Measurements from ENCODE around the gene SEC14L2. TPM values are rescaled to one million over a fixed set of nuclear protein-coding genes. Genes with fewer than 3 reads are reported as not detected.

Gene SEC14L2
- polyA plus RNA-seq: 10 to 100 TPM; 19.7 to 57.0 (median 36.8) TPM
- long read RNA-seq, donor 1, full-length matches to known transcripts: 5 of 5 reads
- long read RNA-seq, donor 1, partial matches to known transcripts: 0 of 5 reads
- long read RNA-seq, donor 1, other reads (novel, unspliced or antisense): 0 of 5 reads
- long read RNA-seq, donor 2, full-length matches to known transcripts: 3 of 3 reads
- long read RNA-seq, donor 2, partial matches to known transcripts: 0 of 3 reads
- long read RNA-seq, donor 2, other reads (novel, unspliced or antisense): 0 of 3 reads
- long read RNA-seq, donor 3: 0 reads
- long read RNA-seq, donor 4: 0 reads
- long read RNA-seq, donor 5: 0 reads
- long read RNA-seq, donor 6, full-length matches to known transcripts: 4 of 4 reads
- long read RNA-seq, donor 6, partial matches to known transcripts: 0 of 4 reads
- long read RNA-seq, donor 6, other reads (novel, unspliced or antisense): 0 of 4 reads
- long read RNA-seq, donor 7: 0 reads
- long read RNA-seq, donor 8, full-length matches to known transcripts: 1 of 1 reads
- long read RNA-seq, donor 8, partial matches to known transcripts: 0 of 1 reads
- long read RNA-seq, donor 8, other reads (novel, unspliced or antisense): 0 of 1 reads
- long read RNA-seq, donor 9: 0 reads
- long read RNA-seq, donor 10, full-length matches to known transcripts: 2 of 2 reads
- long read RNA-seq, donor 10, partial matches to known transcripts: 0 of 2 reads
- long read RNA-seq, donor 10, other reads (novel, unspliced or antisense): 0 of 2 reads

DNA sequence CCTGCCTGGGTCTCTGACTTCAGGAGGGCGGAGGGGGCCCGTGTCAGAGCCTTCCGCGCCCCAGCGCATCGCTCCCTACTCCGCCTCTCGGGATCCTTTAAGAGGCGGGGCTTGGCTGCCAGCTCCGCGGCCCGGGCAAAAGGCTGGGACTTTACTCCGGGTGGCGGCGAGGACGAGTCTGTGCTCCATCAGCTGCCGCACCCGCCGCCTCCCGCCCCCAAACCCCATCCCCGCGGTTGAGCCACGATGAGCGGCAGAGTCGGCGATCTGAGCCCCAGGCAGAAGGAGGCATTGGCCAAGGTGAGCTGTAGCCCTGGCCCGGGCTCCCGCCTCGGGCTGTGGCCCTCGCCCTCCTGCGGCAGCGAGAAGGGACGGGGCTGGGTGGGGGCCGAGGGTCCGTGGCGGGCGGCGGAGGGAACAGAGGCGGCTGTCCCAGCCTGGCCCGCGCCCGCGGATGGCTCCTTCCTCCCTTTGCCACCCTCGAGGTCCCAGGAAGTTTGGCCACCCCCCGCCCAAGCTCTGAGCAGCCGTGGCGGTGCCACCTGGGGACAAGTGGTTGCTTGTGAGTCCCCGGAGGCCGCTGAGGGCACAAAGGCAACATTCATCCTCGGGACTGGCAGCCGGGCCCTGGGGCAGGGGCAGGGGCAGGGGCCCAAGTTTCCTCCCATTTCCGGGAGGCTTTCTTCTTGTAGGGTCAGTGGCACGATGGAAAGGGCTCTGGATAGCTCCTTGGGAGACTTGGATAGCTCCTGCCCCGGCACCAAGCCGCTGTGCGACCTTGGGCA lies at the start of gene SEC14L2:
Gene SEC14L2, plus strand, starts transcription at position 148 of the 785 bp plus-strand sequence. Its CDS starts 99 bp downstream, at position 247.
- peaks cover 0 to 5% (median 0%) of the 10 kb centered on the region in 3 donors for H3K27me3 ChIP-seq (ENCODE audit: control insufficient read depth in 3 of 3, insufficient read depth in 3 of 3, low read length in 3 of 3)
- no peak for FAIRE-seq
- H3K4me3 ChIP-seq (ENCODE audit: low read depth in 1 of 3, low read length in 3 of 3): peak within 1 kb of the TSS; percentile 51 to 92 (median 80)
- WGBS, 3 donors: 0 to 1% (median 1%) methylated on average over 37 to 56 of the region's 56 CpGs
- DNase-seq: peak; percentile 82 to 89
- H3K27ac ChIP-seq (ENCODE audit: low read depth in 1 of 3, low read length in 2 of 3): peak within 1 kb of the TSS in 2 of 3 donors; percentile 29 to 73
- no peaks in the 10 kb centered on the region for H3K9me3 ChIP-seq (ENCODE audit: control insufficient read depth in 2 of 2, insufficient read depth in 1 of 2, low read depth in 1 of 2, low read length in 1 of 2)
- H3K4me1 ChIP-seq (ENCODE audit: control insufficient read depth in 3 of 3, insufficient read depth in 2 of 3, low read depth in 1 of 3, low read length in 2 of 3): peaks cover 2 to 31% (median 4%) of the 10 kb centered on the region in 3 donors
- peaks cover 0 to 21% (median 8%) of the 10 kb centered on the region in 3 donors for H3K36me3 ChIP-seq (ENCODE audit: control insufficient read depth in 3 of 3, insufficient read depth in 2 of 3, low read depth in 1 of 3, low read length in 3 of 3)

DNA sequence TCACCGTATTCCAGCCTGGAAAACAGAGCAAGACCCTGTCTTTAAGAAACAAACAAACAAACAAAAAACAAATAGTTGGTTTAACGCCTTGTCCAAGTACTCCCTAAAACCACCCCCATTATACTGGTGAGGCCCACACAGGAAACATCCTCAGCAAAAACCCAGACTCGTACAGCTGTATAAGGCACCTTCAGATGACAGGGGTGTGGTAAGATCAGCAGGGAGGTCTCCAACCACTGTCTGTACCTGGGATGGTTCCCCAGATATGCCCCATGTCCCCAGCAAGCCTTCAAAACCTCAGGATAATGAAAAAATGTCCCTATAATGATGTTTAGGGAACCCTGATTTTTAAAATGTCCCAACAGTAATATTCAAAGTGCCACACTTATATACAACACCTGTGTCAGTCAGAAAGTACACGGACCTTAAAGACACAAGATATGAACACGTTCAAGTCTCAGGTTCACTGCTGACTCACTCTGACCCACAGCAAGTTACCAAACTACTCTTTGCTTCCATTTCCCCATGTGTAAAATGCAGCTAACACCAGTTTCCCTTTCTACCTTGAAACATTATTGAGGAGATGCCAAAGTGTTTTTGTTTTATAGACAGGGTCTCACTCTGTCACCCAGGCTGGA lies 49.4 kb upstream of the SEC14L2 start:
- Histone ChIP-seq H3K36me3 (ENCODE audit: control insufficient read depth in 3 of 3, insufficient read depth in 2 of 3, low read depth in 1 of 3, low read length in 3 of 3) (peaks cover 37 to 79% (median 43%) of the 10 kb centered on the region in 3 donors), H3K27ac (ENCODE audit: low read depth in 1 of 3, low read length in 2 of 3) (no peak overlapping the region), H3K4me1 (ENCODE audit: control insufficient read depth in 3 of 3, insufficient read depth in 2 of 3, low read depth in 1 of 3, low read length in 2 of 3) (no peaks in the 10 kb centered on the region), H3K9me3 (ENCODE audit: control insufficient read depth in 2 of 2, insufficient read depth in 1 of 2, low read depth in 1 of 2, low read length in 1 of 2) (no peaks in the 10 kb centered on the region), H3K27me3 (ENCODE audit: control insufficient read depth in 3 of 3, insufficient read depth in 3 of 3, low read length in 3 of 3) (no peaks in the 10 kb centered on the region), H3K4me3 (ENCODE audit: low read depth in 1 of 3, low read length in 3 of 3) (no peak overlapping the region)
- FAIRE-seq (no peak), DNase-seq (no peak)
- 53 to 63% (median 59%) methylated on average over 5 of the region's 5 CpGs for WGBS, 3 donors

DNA sequence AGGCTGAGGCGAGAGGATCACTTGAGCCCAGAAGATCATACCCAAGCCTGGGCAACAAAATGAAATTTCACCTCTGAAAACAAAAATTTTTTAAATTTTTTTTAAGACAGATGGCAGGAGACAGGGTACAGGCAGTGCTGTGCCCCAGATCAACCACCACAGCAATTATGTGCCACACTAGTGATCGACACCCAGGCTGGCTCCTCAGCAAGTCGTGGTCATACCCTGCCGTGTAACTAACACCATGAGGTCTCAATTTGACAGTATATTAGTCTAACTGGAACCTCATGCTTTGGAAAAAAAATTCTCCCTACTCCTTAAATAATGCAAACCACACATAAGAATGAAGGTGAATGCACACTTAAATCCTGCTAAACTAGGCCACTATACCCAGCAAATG lies 48.4 kb upstream of the SEC14L2 start:
- no peak overlapping the region for H3K27ac ChIP-seq (ENCODE audit: low read depth in 1 of 3, low read length in 2 of 3)
- H3K9me3 ChIP-seq (ENCODE audit: control insufficient read depth in 2 of 2, insufficient read depth in 1 of 2, low read depth in 1 of 2, low read length in 1 of 2): no peaks in the 10 kb centered on the region
- H3K27me3 ChIP-seq (ENCODE audit: control insufficient read depth in 3 of 3, insufficient read depth in 3 of 3, low read length in 3 of 3): no peaks in the 10 kb centered on the region
- no peak overlapping the region for H3K4me3 ChIP-seq (ENCODE audit: low read depth in 1 of 3, low read length in 3 of 3)
- FAIRE-seq (no peak), DNase-seq (no peak)
- peaks cover 33 to 77% (median 40%) of the 10 kb centered on the region in 3 donors for H3K36me3 ChIP-seq (ENCODE audit: control insufficient read depth in 3 of 3, insufficient read depth in 2 of 3, low read depth in 1 of 3, low read length in 3 of 3)
- H3K4me1 ChIP-seq (ENCODE audit: control insufficient read depth in 3 of 3, insufficient read depth in 2 of 3, low read depth in 1 of 3, low read length in 2 of 3): no peaks in the 10 kb centered on the region
- WGBS, 3 donors: 75 to 91% (median 80%) methylated on average over 4 of the region's 4 CpGs

DNA sequence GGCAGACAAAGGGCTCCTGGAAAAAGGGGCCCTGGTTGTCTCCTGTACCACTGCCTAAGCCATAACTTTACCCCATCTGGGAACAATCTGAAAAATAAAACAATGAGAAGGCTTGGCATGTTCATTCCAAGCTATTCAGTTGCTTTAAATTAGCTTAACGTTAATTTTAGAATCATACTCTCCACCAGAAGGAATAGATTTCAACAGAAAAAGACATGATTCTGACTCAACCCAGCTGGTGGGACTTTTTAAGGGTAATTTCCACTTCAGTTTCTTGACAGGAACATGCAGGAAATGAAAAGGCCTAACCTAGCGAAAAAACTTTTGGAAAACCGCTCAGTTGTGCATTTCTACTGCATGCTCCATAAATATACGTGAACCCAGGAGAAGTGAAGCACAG lies 48.0 kb upstream of the SEC14L2 start:
- 67 to 84% (median 80%) methylated on average over 4 of the region's 4 CpGs for WGBS, 3 donors
- Histone ChIP-seq H3K4me1 (ENCODE audit: control insufficient read depth in 3 of 3, insufficient read depth in 2 of 3, low read depth in 1 of 3, low read length in 2 of 3) (no peaks in the 10 kb centered on the region), H3K27ac (ENCODE audit: low read depth in 1 of 3, low read length in 2 of 3) (no peak overlapping the region), H3K36me3 (ENCODE audit: control insufficient read depth in 3 of 3, insufficient read depth in 2 of 3, low read depth in 1 of 3, low read length in 3 of 3) (peaks cover 33 to 79% (median 39%) of the 10 kb centered on the region in 3 donors), H3K9me3 (ENCODE audit: control insufficient read depth in 2 of 2, insufficient read depth in 1 of 2, low read depth in 1 of 2, low read length in 1 of 2) (no peaks in the 10 kb centered on the region), H3K4me3 (ENCODE audit: low read depth in 1 of 3, low read length in 3 of 3) (no peak overlapping the region), H3K27me3 (ENCODE audit: control insufficient read depth in 3 of 3, insufficient read depth in 3 of 3, low read length in 3 of 3) (no peaks in the 10 kb centered on the region)
- no peak for DNase-seq
- no peak for FAIRE-seq

DNA sequence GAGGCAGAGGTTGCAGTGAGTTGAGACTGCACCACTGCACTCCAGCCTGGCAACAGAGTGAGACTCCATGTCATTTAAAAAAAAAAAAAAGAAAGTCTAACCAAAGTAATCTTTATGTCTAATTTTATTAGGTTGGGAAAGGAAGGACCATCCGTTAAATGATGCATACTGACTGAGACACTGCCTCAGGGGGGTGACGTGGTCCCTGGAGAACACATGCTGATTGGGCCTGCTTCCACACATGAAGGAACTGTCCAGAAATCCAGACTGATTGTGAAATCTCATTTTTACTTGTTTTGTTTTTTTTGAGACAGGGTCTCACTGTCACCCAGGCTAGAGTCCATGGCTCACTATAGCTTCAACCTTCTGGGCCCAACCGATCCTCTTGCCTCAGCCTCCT lies 45.6 kb upstream of the SEC14L2 start:
- H3K4me1 ChIP-seq (ENCODE audit: control insufficient read depth in 3 of 3, insufficient read depth in 2 of 3, low read depth in 1 of 3, low read length in 2 of 3): peaks cover 3 to 17% (median 10%) of the 10 kb centered on the region in 3 donors
- FAIRE-seq (no peak), DNase-seq (no peak)
- H3K9me3 ChIP-seq (ENCODE audit: control insufficient read depth in 2 of 2, insufficient read depth in 1 of 2, low read depth in 1 of 2, low read length in 1 of 2): no peaks in the 10 kb centered on the region
- no peak overlapping the region for H3K27ac ChIP-seq (ENCODE audit: low read depth in 1 of 3, low read length in 2 of 3)
- H3K36me3 ChIP-seq (ENCODE audit: control insufficient read depth in 3 of 3, insufficient read depth in 2 of 3, low read depth in 1 of 3, low read length in 3 of 3): peaks cover 18 to 64% (median 19%) of the 10 kb centered on the region in 3 donors
- 87 to 99% (median 91%) methylated on average over 3 of the region's 3 CpGs for WGBS, 3 donors
- H3K4me3 ChIP-seq (ENCODE audit: low read depth in 1 of 3, low read length in 3 of 3): no peak overlapping the region
- no peaks in the 10 kb centered on the region for H3K27me3 ChIP-seq (ENCODE audit: control insufficient read depth in 3 of 3, insufficient read depth in 3 of 3, low read length in 3 of 3)

DNA sequence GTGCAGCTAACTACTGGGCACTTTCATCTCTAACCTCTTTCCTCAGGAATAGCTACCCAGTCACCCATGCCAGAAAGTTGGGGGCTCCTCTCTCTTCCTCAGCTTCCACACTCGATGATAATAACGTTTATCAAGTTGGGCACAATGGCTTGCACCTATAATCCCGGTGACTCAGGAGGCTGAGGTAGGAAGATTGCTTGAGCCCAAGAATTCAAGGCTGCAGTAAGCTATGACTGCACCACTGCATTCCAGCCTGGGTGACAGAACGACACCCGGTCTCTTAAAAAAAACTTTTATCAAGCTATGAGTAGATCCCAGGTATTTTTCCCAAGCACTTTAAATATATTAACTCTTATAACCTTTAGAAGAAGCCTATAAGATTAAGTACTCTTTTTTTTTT lies 42.2 kb upstream of the SEC14L2 start:
- no peak overlapping the region for H3K4me3 ChIP-seq (ENCODE audit: low read depth in 1 of 3, low read length in 3 of 3)
- 38 to 67% (median 63%) methylated on average over 5 of the region's 5 CpGs for WGBS, 3 donors
- no peak for FAIRE-seq

DNA sequence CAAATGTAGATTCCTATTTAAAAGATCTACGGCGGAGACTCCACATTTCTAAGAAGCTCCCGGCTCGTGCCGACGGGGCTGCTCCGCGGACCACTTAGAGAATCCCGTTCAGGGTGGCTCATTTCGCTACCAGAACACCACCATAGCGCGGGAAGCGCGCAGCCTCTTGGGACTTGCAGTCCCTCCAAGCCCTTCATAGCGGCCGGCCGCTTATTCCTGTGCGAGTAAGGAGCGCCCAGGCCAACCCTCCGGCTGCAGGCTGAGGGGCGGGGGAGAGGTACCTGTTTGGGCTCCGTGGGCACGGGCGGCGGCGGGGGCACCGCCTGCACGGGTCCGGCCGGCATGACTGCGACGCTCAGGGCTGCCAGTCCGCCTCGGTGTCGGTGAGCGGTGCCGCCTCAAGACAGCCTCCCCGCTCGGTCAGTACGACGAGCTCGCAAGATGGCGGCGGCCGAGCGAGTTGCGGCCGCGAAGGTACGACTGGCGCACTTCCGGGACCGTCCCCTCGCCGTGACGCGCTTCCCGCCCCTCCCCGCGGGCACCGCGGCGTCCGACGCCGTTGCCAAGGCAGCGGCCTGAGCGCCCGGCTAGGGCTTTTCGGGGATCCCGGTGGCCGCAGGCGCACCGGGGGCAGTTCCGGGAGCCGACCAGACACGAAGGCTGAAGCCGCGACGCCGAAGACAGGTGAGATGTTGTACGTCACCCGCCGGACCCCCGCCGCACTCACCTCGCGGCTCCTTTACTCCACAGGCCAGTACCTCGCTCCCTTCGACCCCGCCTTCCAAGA lies 40.2 kb upstream of the SEC14L2 start, which contains the start of the genes CCDC157 and SF3A1:
Gene CCDC157, plus strand, starts transcription at position 559 of the 787 bp plus-strand sequence. CDS start 8,994 bp downstream, outside the sequence.
Gene SF3A1, minus strand, starts transcription at position 446 of the 787 bp plus-strand sequence. Its CDS starts 102 bp downstream, at position 344.
- no peaks in the 10 kb centered on the region for H3K27me3 ChIP-seq (ENCODE audit: control insufficient read depth in 3 of 3, insufficient read depth in 3 of 3, low read length in 3 of 3)
- peak; percentile 89 to 98 for DNase-seq
- H3K27ac ChIP-seq (ENCODE audit: low read depth in 1 of 3, low read length in 2 of 3): peak within 1 kb of the TSS; percentile 81 to 98 (median 93)
- 0 to 1% (median 0%) methylated on average over 43 to 91 of the region's 91 CpGs for WGBS, 3 donors
- no peak for FAIRE-seq
- H3K4me1 ChIP-seq (ENCODE audit: control insufficient read depth in 3 of 3, insufficient read depth in 2 of 3, low read depth in 1 of 3, low read length in 2 of 3): peaks cover 3 to 34% (median 10%) of the 10 kb centered on the region in 3 donors
- no peaks in the 10 kb centered on the region for H3K9me3 ChIP-seq (ENCODE audit: control insufficient read depth in 2 of 2, insufficient read depth in 1 of 2, low read depth in 1 of 2, low read length in 1 of 2)
- H3K36me3 ChIP-seq (ENCODE audit: control insufficient read depth in 3 of 3, insufficient read depth in 2 of 3, low read depth in 1 of 3, low read length in 3 of 3): peaks cover 5 to 25% (median 12%) of the 10 kb centered on the region in 3 donors
- H3K4me3 ChIP-seq (ENCODE audit: low read depth in 1 of 3, low read length in 3 of 3): peak within 1 kb of the TSS; percentile 56 to 99 (median 61)

More for the DNA sequence above, 42.2 kb upstream of the SEC14L2 start:
- Histone ChIP-seq H3K27ac (ENCODE audit: low read depth in 1 of 3, low read length in 2 of 3) (no peak overlapping the region), H3K4me1 (ENCODE audit: control insufficient read depth in 3 of 3, insufficient read depth in 2 of 3, low read depth in 1 of 3, low read length in 2 of 3) (peaks cover 3 to 34% (median 10%) of the 10 kb centered on the region in 3 donors), H3K9me3 (ENCODE audit: control insufficient read depth in 2 of 2, insufficient read depth in 1 of 2, low read depth in 1 of 2, low read length in 1 of 2) (no peaks in the 10 kb centered on the region), H3K27me3 (ENCODE audit: control insufficient read depth in 3 of 3, insufficient read depth in 3 of 3, low read length in 3 of 3) (no peaks in the 10 kb centered on the region), H3K36me3 (ENCODE audit: control insufficient read depth in 3 of 3, insufficient read depth in 2 of 3, low read depth in 1 of 3, low read length in 3 of 3) (peaks cover 7 to 40% (median 16%) of the 10 kb centered on the region in 3 donors)
- no peak for DNase-seq
